ENCODE measurements around the gene KCNH4. TPM values are rescaled to one million over a fixed set of nuclear protein-coding genes. Genes with fewer than 3 reads are reported as not detected.
A peak's percentile ranks its signal among the peaks of the same experiment; 100 is the strongest.

KCNH4 gene
- total and polyA plus RNA-seq, 4 donors, result 0.01 TPM; not detected in 3

GRCh38 chr17:42192189-42193126, 11.5 kb upstream of the KCNH4 start:
- Histone ChIP-seq H3K4me3 (ENCODE audit: low read depth in 1 of 3, low read length in 3 of 3) (no peak overlapping the region), H3K9ac (ENCODE audit: low read depth in 1 of 2, low read length in 2 of 2) (no peak overlapping the region), H3K9me3 (ENCODE audit: control insufficient read depth in 4 of 4, low read length in 3 of 4) (no peaks in the 10 kb centered on the region), H3K4me1 (ENCODE audit: control insufficient read depth in 4 of 4, insufficient read depth in 4 of 4, low read length in 3 of 4) (peaks cover 4 to 12% (median 6%) of the 10 kb centered on the region in 4 donors), H3K27me3 (ENCODE audit: control insufficient read depth in 4 of 4, insufficient read depth in 4 of 4, low read length in 3 of 4) (no peaks in the 10 kb centered on the region), H3K36me3 (ENCODE audit: control insufficient read depth in 4 of 4, insufficient read depth in 3 of 4, low read depth in 1 of 4, low read length in 3 of 4) (no peaks in the 10 kb centered on the region), H3K27ac (ENCODE audit: low read depth in 1 of 2, low read length in 2 of 2) (no peak overlapping the region)
- DNase-seq (ENCODE audit: low spot score), result no peak
- WGBS, result 95% methylated on average over 23 of the region's 23 CpGs
- no peak for TF ChIP-seq RXRA (IDR thresholded peaks at IDR 0.05)
- TF ChIP-seq EGR1 (IDR thresholded peaks at IDR 0.05; ENCODE audit: low read depth in 2 of 2), result no peak
- TF ChIP-seq SP1 (IDR thresholded peaks at IDR 0.05), result no peak
- TF ChIP-seq ATF3 (IDR thresholded peaks at IDR 0.05), result no peak
- no peak for TF ChIP-seq JUND (IDR thresholded peaks at IDR 0.05)
- no peak for TF ChIP-seq HNF4G (IDR thresholded peaks at IDR 0.05)
- no peak for TF ChIP-seq MAX (IDR thresholded peaks at IDR 0.05)
- no peak for TF ChIP-seq ZBTB33 (IDR thresholded peaks at IDR 0.05)

- Histone ChIP-seq H3K27me3 (ENCODE audit: control insufficient read depth in 4 of 4, insufficient read depth in 4 of 4, low read length in 3 of 4) (no peaks in the 10 kb centered on the region), H3K9ac (ENCODE audit: low read depth in 1 of 2, low read length in 2 of 2) (no peak overlapping the region), H3K4me1 (ENCODE audit: control insufficient read depth in 4 of 4, insufficient read depth in 4 of 4, low read length in 3 of 4) (peaks cover 4 to 12% (median 6%) of the 10 kb centered on the region in 4 donors), H3K4me3 (ENCODE audit: low read depth in 1 of 3, low read length in 3 of 3) (no peak overlapping the region), H3K9me3 (ENCODE audit: control insufficient read depth in 4 of 4, low read length in 3 of 4) (no peaks in the 10 kb centered on the region), H3K36me3 (ENCODE audit: control insufficient read depth in 4 of 4, insufficient read depth in 3 of 4, low read depth in 1 of 4, low read length in 3 of 4) (no peaks in the 10 kb centered on the region), H3K27ac (ENCODE audit: low read depth in 1 of 2, low read length in 2 of 2) (no peak overlapping the region)
- TF ChIP-seq EGR1 (IDR thresholded peaks at IDR 0.05; ENCODE audit: low read depth in 2 of 2) (no peak), RXRA (IDR thresholded peaks at IDR 0.05) (no peak), HNF4G (IDR thresholded peaks at IDR 0.05) (no peak)
- no peak for DNase-seq (ENCODE audit: low spot score)
- 96% methylated on average over 5 of the region's 5 CpGs for WGBS
Observed at GRCh38 chr17:42191275-42191608, 10.3 kb upstream of the KCNH4 start.

- WGBS, result 92% methylated on average over 17 of the region's 17 CpGs
- peak; percentile 56 for DNase-seq (ENCODE audit: low spot score)
Observed at GRCh38 chr17:42190491-42191274, 9.7 kb upstream of the KCNH4 start.

More at GRCh38 chr17:42190491-42191274, 9.7 kb upstream of the KCNH4 start:
- no peaks in the 10 kb centered on the region for H3K9me3 ChIP-seq (ENCODE audit: control insufficient read depth in 4 of 4, low read length in 3 of 4)
- H3K4me1 ChIP-seq (ENCODE audit: control insufficient read depth in 4 of 4, insufficient read depth in 4 of 4, low read length in 3 of 4), result peaks cover 4 to 12% (median 6%) of the 10 kb centered on the region in 4 donors
- no peak overlapping the region for H3K9ac ChIP-seq (ENCODE audit: low read depth in 1 of 2, low read length in 2 of 2)
- H3K4me3 ChIP-seq (ENCODE audit: low read depth in 1 of 3, low read length in 3 of 3), result no peak overlapping the region
- no peaks in the 10 kb centered on the region for H3K27me3 ChIP-seq (ENCODE audit: control insufficient read depth in 4 of 4, insufficient read depth in 4 of 4, low read length in 3 of 4)
- no peaks in the 10 kb centered on the region for H3K36me3 ChIP-seq (ENCODE audit: control insufficient read depth in 4 of 4, insufficient read depth in 3 of 4, low read depth in 1 of 4, low read length in 3 of 4)
- H3K27ac ChIP-seq (ENCODE audit: low read depth in 1 of 2, low read length in 2 of 2), result no peak overlapping the region
- TF ChIP-seq EGR1 (IDR thresholded peaks at IDR 0.05; ENCODE audit: low read depth in 2 of 2) (no peak), YY1 (IDR thresholded peaks at IDR 0.05) (no peak), ATF3 (IDR thresholded peaks at IDR 0.05) (no peak), GABPA (IDR thresholded peaks at IDR 0.05 in 1 of 2, conservative IDR thresholded peaks at IDR 0.05 in 1 of 2) (no peak), REST (IDR thresholded peaks at IDR 0.05) (no peak), MAX (IDR thresholded peaks at IDR 0.05) (no peak), TAF1 (conservative IDR thresholded peaks at IDR 0.05) (no peak), HNF4G (IDR thresholded peaks at IDR 0.05) (no peak), FOXA2 (IDR thresholded peaks at IDR 0.05) (no peak), FOXA1 (IDR thresholded peaks at IDR 0.05) (no peak)
